ENCODE results near the gene GSK3B.

The GSK3B gene

GRCh38 chr3:119913021-119913420 lies 181.2 kb downstream of the GSK3B start (continued):
- TF ChIP-seq ZFP30 (CRISPR knock-in tag; IDR thresholded peaks at IDR 0.05), result no peak
- TF ChIP-seq ESRRG (CRISPR knock-in tag; IDR thresholded peaks at IDR 0.05), result no peak
- TF ChIP-seq ZNF565 (CRISPR knock-in tag; conservative IDR thresholded peaks at IDR 0.05; ENCODE audit: low read depth), result no peak
- TF ChIP-seq PATZ1 (CRISPR knock-in tag; IDR thresholded peaks at IDR 0.05; ENCODE audit: borderline replicate concordance), result no peak
- no peak for TF ChIP-seq ARNTL (CRISPR knock-in tag; IDR thresholded peaks at IDR 0.05; ENCODE audit: borderline replicate concordance, low read depth)
- no peak for TF ChIP-seq CSDC2 (CRISPR knock-in tag; IDR thresholded peaks at IDR 0.05)
- no peak for TF ChIP-seq ZFP3 (CRISPR knock-in tag; IDR thresholded peaks at IDR 0.05)
- TF ChIP-seq SNAI2 (CRISPR knock-in tag; IDR thresholded peaks at IDR 0.05), result no peak
- no peak for TF ChIP-seq TCF4 (CRISPR knock-in tag; IDR thresholded peaks at IDR 0.05; ENCODE audit: borderline replicate concordance)

GRCh38 chr3:119912220-119912619 lies 182.0 kb downstream of the GSK3B start:
- no peak for ATAC-seq
- no peak for TF ChIP-seq OSR1 (CRISPR knock-in tag; IDR thresholded peaks at IDR 0.05)
- no peak for TF ChIP-seq ZFP3 (CRISPR knock-in tag; IDR thresholded peaks at IDR 0.05)
- no peak for TF ChIP-seq ZC3H10 (CRISPR knock-in tag; IDR thresholded peaks at IDR 0.05)
- TF ChIP-seq ZNF565 (CRISPR knock-in tag; conservative IDR thresholded peaks at IDR 0.05; ENCODE audit: low read depth), result no peak
- no peak for TF ChIP-seq ESRRG (CRISPR knock-in tag; IDR thresholded peaks at IDR 0.05)
- TF ChIP-seq PPARA (CRISPR knock-in tag; IDR thresholded peaks at IDR 0.05; ENCODE audit: borderline replicate concordance), result no peak
- no peak for TF ChIP-seq SNAI2 (CRISPR knock-in tag; IDR thresholded peaks at IDR 0.05)
- no peak for TF ChIP-seq BACH2 (CRISPR knock-in tag; IDR thresholded peaks at IDR 0.05; ENCODE audit: borderline replicate concordance)
- TF ChIP-seq CSRNP3 (CRISPR knock-in tag; IDR thresholded peaks at IDR 0.05), result no peak
- no peak for TF ChIP-seq ARNTL (CRISPR knock-in tag; IDR thresholded peaks at IDR 0.05; ENCODE audit: borderline replicate concordance, low read depth)
- no peak for TF ChIP-seq PATZ1 (CRISPR knock-in tag; IDR thresholded peaks at IDR 0.05; ENCODE audit: borderline replicate concordance)
- TF ChIP-seq TOX (CRISPR knock-in tag; IDR thresholded peaks at IDR 0.05; ENCODE audit: borderline replicate concordance), result no peak
- TF ChIP-seq ZFP30 (CRISPR knock-in tag; IDR thresholded peaks at IDR 0.05), result no peak
- TF ChIP-seq ZNF70 (CRISPR knock-in tag; IDR thresholded peaks at IDR 0.05), result no peak
- TF ChIP-seq POU6F1 (CRISPR knock-in tag; IDR thresholded peaks at IDR 0.05; ENCODE audit: borderline replicate concordance, low read depth), result no peak

GRCh38 chr3:119911748-119912147 lies 182.5 kb downstream of the GSK3B start:
- no peak for ATAC-seq

More at GRCh38 chr3:119911748-119912147, 182.5 kb downstream of the GSK3B start:
- TF ChIP-seq GLIS3 (CRISPR knock-in tag; IDR thresholded peaks at IDR 0.05), result no peak
- no peak for TF ChIP-seq SNAI2 (CRISPR knock-in tag; IDR thresholded peaks at IDR 0.05)
- no peak for TF ChIP-seq ESRRG (CRISPR knock-in tag; IDR thresholded peaks at IDR 0.05)
- no peak for TF ChIP-seq TOX (CRISPR knock-in tag; IDR thresholded peaks at IDR 0.05; ENCODE audit: borderline replicate concordance)
- no peak for TF ChIP-seq POU6F1 (CRISPR knock-in tag; IDR thresholded peaks at IDR 0.05; ENCODE audit: borderline replicate concordance, low read depth)
- no peak for TF ChIP-seq ZC3H10 (CRISPR knock-in tag; IDR thresholded peaks at IDR 0.05)
- no peak for TF ChIP-seq TSHZ2 (CRISPR knock-in tag; IDR thresholded peaks at IDR 0.05)
- no peak for TF ChIP-seq ARNTL (CRISPR knock-in tag; IDR thresholded peaks at IDR 0.05; ENCODE audit: borderline replicate concordance, low read depth)
- TF ChIP-seq PPARA (CRISPR knock-in tag; IDR thresholded peaks at IDR 0.05; ENCODE audit: borderline replicate concordance), result no peak
- no peak for TF ChIP-seq ZFP3 (CRISPR knock-in tag; IDR thresholded peaks at IDR 0.05)
- no peak for TF ChIP-seq ZNF8 (CRISPR knock-in tag; IDR thresholded peaks at IDR 0.05)
